ENCODE data around the gene GAPT. TPM values are rescaled to one million over a fixed set of nuclear protein-coding genes. Genes with fewer than 3 reads are reported as not detected.
A peak's percentile ranks its signal among the peaks of the same experiment; 100 is the strongest.

Gene GAPT
- polyA plus RNA-seq, 1 donor (not counting 4 experiments of a cell fraction or from before 2014, with no cell fraction given) = not detected

DNA sequence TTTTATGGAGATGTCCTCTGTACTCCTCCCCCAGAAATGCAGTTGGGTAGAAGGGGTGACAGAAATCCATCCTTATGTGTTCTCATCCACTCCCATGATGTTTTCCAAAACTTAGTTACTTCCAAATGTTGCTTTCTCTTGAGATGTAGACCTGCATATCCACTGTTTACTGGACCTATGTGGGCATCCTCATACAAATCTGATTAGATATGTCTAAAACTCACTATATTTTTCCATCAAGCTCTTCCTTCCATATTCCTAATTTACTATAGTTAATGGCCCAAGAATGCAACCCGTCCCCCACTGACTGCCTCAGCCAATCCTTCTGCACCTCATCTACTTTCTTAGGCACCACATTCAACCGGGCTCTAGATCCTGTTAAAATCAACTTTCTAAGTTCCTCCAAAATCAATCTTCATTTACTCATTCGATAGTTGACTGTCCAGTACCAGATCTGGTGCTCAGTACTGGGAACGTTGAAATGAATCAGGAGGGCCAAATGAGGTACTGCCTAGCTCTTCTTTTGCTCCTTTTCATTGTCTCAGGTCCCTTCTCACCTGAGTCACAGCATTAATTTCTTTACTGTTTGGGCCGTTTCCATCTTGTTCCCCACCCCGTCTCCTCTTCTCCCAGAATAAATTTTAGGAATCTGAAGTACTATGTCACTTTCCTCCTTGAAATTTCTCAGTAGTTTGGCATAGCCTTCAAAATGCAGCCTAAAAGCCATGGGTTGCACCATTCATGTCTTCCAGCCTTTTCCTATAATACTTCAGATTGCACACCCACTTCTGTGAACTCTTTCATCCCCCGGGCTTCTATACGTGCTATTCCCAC is 39.3 kb upstream of the GAPT start:
- DNase-seq (ENCODE audit: low read depth, low spot score) = no peak
- Histone ChIP-seq H2AFZ (ENCODE audit: control insufficient read depth, low read length) (no peak overlapping the region), H3K27ac (ENCODE audit: control insufficient read depth, insufficient read depth, low read length) (peak overlapping the region; percentile 47), H4K20me1 (ENCODE audit: control insufficient read depth, extremely low read depth, insufficient read depth, low read length) (peaks cover 20% of the 10 kb centered on the region), H3K9ac (ENCODE audit: control insufficient read depth, extremely low read depth, insufficient read depth, low read length) (no peak overlapping the region), H3K9me1 (ENCODE audit: control insufficient read depth, extremely low read depth, insufficient read depth, low read length) (peaks cover 3% of the 10 kb centered on the region), H3K4me3 (ENCODE audit: control insufficient read depth in 2 of 3, extremely low read depth in 1 of 3, insufficient read depth in 2 of 3, low read depth in 1 of 3, low read length in 3 of 3) (no peak overlapping the region), H3K9me3 (ENCODE audit: control insufficient read depth, low read depth, low read length) (no peaks in the 10 kb centered on the region), H3K79me2 (ENCODE audit: control insufficient read depth, insufficient read depth, low read length) (peaks cover 23% of the 10 kb centered on the region), H3K4me1 (ENCODE audit: control insufficient read depth, extremely low read depth, insufficient read depth, low read length) (peaks cover 48% of the 10 kb centered on the region), H3K36me3 (ENCODE audit: control insufficient read depth in 2 of 2, extremely low read depth in 1 of 2, insufficient read depth in 2 of 2, low read length in 2 of 2) (peaks cover 12 to 24% of the 10 kb centered on the region in 2 experiments), H3K27me3 (ENCODE audit: control insufficient read depth, extremely low read depth, insufficient read depth, low read length) (no peaks in the 10 kb centered on the region), H3K4me2 (ENCODE audit: control insufficient read depth, extremely low read depth, insufficient read depth, low read depth, low read length) (no peak overlapping the region)
- dilution Hi-C loops (cut with MboI; ENCODE audit: extremely low pct_ligation_motif_present, low sequenced_read_pairs) = no loop called here
- TF ChIP-seq EZH2 (IDR thresholded peaks at IDR 0.05; ENCODE audit: low read length) = no peak
- TF ChIP-seq, protein P1, sequence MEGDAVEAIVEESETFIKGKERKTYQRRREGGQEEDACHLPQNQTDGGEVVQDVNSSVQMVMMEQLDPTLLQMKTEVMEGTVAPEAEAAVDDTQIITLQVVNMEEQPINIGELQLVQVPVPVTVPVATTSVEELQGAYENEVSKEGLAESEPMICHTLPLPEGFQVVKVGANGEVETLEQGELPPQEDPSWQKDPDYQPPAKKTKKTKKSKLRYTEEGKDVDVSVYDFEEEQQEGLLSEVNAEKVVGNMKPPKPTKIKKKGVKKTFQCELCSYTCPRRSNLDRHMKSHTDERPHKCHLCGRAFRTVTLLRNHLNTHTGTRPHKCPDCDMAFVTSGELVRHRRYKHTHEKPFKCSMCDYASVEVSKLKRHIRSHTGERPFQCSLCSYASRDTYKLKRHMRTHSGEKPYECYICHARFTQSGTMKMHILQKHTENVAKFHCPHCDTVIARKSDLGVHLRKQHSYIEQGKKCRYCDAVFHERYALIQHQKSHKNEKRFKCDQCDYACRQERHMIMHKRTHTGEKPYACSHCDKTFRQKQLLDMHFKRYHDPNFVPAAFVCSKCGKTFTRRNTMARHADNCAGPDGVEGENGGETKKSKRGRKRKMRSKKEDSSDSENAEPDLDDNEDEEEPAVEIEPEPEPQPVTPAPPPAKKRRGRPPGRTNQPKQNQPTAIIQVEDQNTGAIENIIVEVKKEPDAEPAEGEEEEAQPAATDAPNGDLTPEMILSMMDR (optimal IDR thresholded peaks at IDR 0.05 in 1 of 3, IDR thresholded peaks at IDR 0.05 in 1 of 3, conservative IDR thresholded peaks at IDR 0.05 in 1 of 3; ENCODE audit: extremely low read depth in 1 of 3, insufficient read depth in 2 of 3, low read length in 3 of 3) = no peak
- peak; percentile 46 for FAIRE-seq

DNA sequence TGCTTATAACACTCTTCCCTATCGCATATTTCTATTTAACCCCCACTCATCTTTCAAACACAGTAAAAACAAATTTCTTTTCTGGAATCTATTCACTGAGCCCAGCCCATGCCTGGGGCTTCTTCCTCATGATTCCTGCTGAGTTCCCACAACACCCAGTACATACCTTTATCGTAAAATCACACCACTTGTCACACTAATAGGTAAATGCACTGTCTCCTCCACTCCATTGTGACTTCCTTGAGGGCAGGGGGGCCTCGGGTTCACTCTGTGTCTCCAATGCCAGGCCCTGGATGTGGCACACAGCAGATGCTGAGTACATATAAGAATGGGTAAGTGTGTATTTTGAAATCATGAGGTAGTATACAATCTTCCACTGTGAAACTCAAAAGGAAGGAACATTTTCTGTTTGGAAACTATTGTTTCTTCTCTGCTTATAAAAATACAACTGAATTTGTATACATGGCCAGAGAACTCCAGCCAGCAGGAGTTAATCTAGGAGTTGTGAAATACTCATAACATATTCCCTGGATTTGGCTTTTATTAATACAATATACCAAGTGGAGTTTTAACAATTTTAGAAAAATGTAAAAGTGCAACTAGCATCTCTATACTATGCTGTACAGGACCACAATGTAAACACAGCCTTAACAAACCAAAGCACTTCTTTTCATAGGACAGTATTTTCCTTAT is 38.5 kb upstream of the GAPT start:
- DNase-seq (ENCODE audit: low read depth, low spot score) (no peak), FAIRE-seq (peak; percentile 55)
- Histone ChIP-seq H2AFZ (ENCODE audit: control insufficient read depth, low read length) (no peak overlapping the region), H3K27ac (ENCODE audit: control insufficient read depth, insufficient read depth, low read length) (peak overlapping the region; percentile 47), H3K9me3 (ENCODE audit: control insufficient read depth, low read depth, low read length) (no peaks in the 10 kb centered on the region), H4K20me1 (ENCODE audit: control insufficient read depth, extremely low read depth, insufficient read depth, low read length) (peaks cover 24% of the 10 kb centered on the region), H3K9me1 (ENCODE audit: control insufficient read depth, extremely low read depth, insufficient read depth, low read length) (peaks cover 3% of the 10 kb centered on the region), H3K9ac (ENCODE audit: control insufficient read depth, extremely low read depth, insufficient read depth, low read length) (no peak overlapping the region), H3K79me2 (ENCODE audit: control insufficient read depth, insufficient read depth, low read length) (peaks cover 31% of the 10 kb centered on the region), H3K4me3 (ENCODE audit: control insufficient read depth in 2 of 3, extremely low read depth in 1 of 3, insufficient read depth in 2 of 3, low read depth in 1 of 3, low read length in 3 of 3) (no peak overlapping the region), H3K4me2 (ENCODE audit: control insufficient read depth, extremely low read depth, insufficient read depth, low read depth, low read length) (no peak overlapping the region), H3K4me1 (ENCODE audit: control insufficient read depth, extremely low read depth, insufficient read depth, low read length) (peaks cover 52% of the 10 kb centered on the region), H3K36me3 (ENCODE audit: control insufficient read depth in 2 of 2, extremely low read depth in 1 of 2, insufficient read depth in 2 of 2, low read length in 2 of 2) (peaks cover 12 to 31% of the 10 kb centered on the region in 2 experiments), H3K27me3 (ENCODE audit: control insufficient read depth, extremely low read depth, insufficient read depth, low read length) (no peaks in the 10 kb centered on the region)
- dilution Hi-C loops (cut with MboI; ENCODE audit: extremely low pct_ligation_motif_present, low sequenced_read_pairs) = no loop called here
- no peak for TF ChIP-seq EZH2 (IDR thresholded peaks at IDR 0.05; ENCODE audit: low read length)
- TF ChIP-seq, protein P1 (optimal IDR thresholded peaks at IDR 0.05 in 1 of 3, IDR thresholded peaks at IDR 0.05 in 1 of 3, conservative IDR thresholded peaks at IDR 0.05 in 1 of 3; ENCODE audit: extremely low read depth in 1 of 3, insufficient read depth in 2 of 3, low read length in 3 of 3) = no peak

Data from keratinocyte (primary cell).